ENCODE data around the gene TRAPPC4. TPM values are rescaled to one million over a fixed set of nuclear protein-coding genes. Genes with fewer than 3 reads are reported as not detected.

The TRAPPC4 gene
- total and polyA plus RNA-seq, 7 experiments from 2014 or later = 70.7 to 123 (median 80.3) TPM

GRCh38 chr11:119006656-119007055 is 11.9 kb upstream of the TRAPPC4 start:
- H3K36me3 ChIP-seq (ENCODE audit: control insufficient read depth in 2 of 3, insufficient read depth in 3 of 3, low read length in 3 of 3) = peaks cover 11 to 68% (median 14%) of the 10 kb centered on the region in 3 experiments

GRCh38 chr11:119011476-119012053 is 7.0 kb upstream of the TRAPPC4 start:
- no peaks in the 10 kb centered on the region for H3K27me3 ChIP-seq (ENCODE audit: control insufficient read depth in 2 of 2, insufficient read depth in 2 of 2, low read length in 2 of 2)
- peaks cover 26 to 84% (median 27%) of the 10 kb centered on the region in 3 experiments for H3K36me3 ChIP-seq (ENCODE audit: control insufficient read depth in 2 of 3, insufficient read depth in 3 of 3, low read length in 3 of 3)
- no peaks in the 10 kb centered on the region for H3K9me3 ChIP-seq (ENCODE audit: control insufficient read depth in 2 of 3, low read length in 3 of 3)
- H3K27me3 Mint-ChIP-seq = no peaks in the 10 kb centered on the region
- CTCF ChIA-PET = interaction anchor here (0.9 kb wide), 1 partner anchor 12 kb away, joined by 4 read pairs; no protein-coding TSS in a partner anchor
- H3K4me1 ChIP-seq (ENCODE audit: control insufficient read depth in 2 of 2, insufficient read depth in 2 of 2, low read length in 2 of 2) = peaks cover 6 to 10% of the 10 kb centered on the region in 2 donors
- no peak overlapping the region for H3K4me3 ChIP-seq (ENCODE audit: low read length)
- POLR2A ChIA-PET = interaction anchor here (0.5 to 2.1 kb wide), 4 partner anchors 15 to 166 kb away, joined by 3 to 6 read pairs (median 5); partner anchors contain the start of gene SLC37A4
- H3K27ac Mint-ChIP-seq = peak overlapping the region in 1 of 9 donors; percentile 17
- H3K36me3 Mint-ChIP-seq = peaks cover 14 to 60% (median 35%) of the 10 kb centered on the region in 5 donors
- H3K4me1 Mint-ChIP-seq = peaks cover 3 to 33% (median 17%) of the 10 kb centered on the region in 7 donors
- no peaks in the 10 kb centered on the region for H3K9me3 Mint-ChIP-seq
- no peak for ATAC-seq
- no peak overlapping the region for H3K27ac ChIP-seq (ENCODE audit: low read depth, low read length)
- no peak overlapping the region for H3K4me3 Mint-ChIP-seq
- DNase-seq = no peak
- intact Hi-C loops (cut with micrococcal nuclease) = no loop called here

More at GRCh38 chr11:119006656-119007055, 11.9 kb upstream of the TRAPPC4 start:
- Mint-ChIP-seq H3K27ac (no peak overlapping the region), H3K4me1 (peaks cover 0 to 8% (median 3%) of the 10 kb centered on the region in 7 donors), H3K36me3 (peaks cover 8 to 36% (median 9%) of the 10 kb centered on the region in 5 donors), H3K4me3 (no peak overlapping the region), H3K27me3 (no peaks in the 10 kb centered on the region), H3K9me3 (no peaks in the 10 kb centered on the region)
- ChIA-PET CTCF (no interaction called here), POLR2A (no interaction called here)
- Histone ChIP-seq H3K27ac (ENCODE audit: low read depth, low read length) (no peak overlapping the region), H3K4me1 (ENCODE audit: control insufficient read depth in 2 of 2, insufficient read depth in 2 of 2, low read length in 2 of 2) (no peaks in the 10 kb centered on the region), H3K27me3 (ENCODE audit: control insufficient read depth in 2 of 2, insufficient read depth in 2 of 2, low read length in 2 of 2) (no peaks in the 10 kb centered on the region), H3K4me3 (ENCODE audit: low read length) (no peak overlapping the region), H3K9me3 (ENCODE audit: control insufficient read depth in 2 of 3, low read length in 3 of 3) (no peaks in the 10 kb centered on the region)
- no peak for ATAC-seq
- no peak for DNase-seq
- intact Hi-C loops (cut with micrococcal nuclease) = no loop called here

- intact Hi-C loops (cut with micrococcal nuclease) = no loop called here
- Histone ChIP-seq H3K4me1 (ENCODE audit: control insufficient read depth in 2 of 2, insufficient read depth in 2 of 2, low read length in 2 of 2) (peaks cover 17 to 18% of the 10 kb centered on the region in 2 donors), H3K27ac (ENCODE audit: low read depth, low read length) (no peak overlapping the region), H3K4me3 (ENCODE audit: low read length) (no peak overlapping the region), H3K9me3 (ENCODE audit: control insufficient read depth in 2 of 3, low read length in 3 of 3) (no peaks in the 10 kb centered on the region), H3K27me3 (ENCODE audit: control insufficient read depth in 2 of 2, insufficient read depth in 2 of 2, low read length in 2 of 2) (no peaks in the 10 kb centered on the region), H3K36me3 (ENCODE audit: control insufficient read depth in 2 of 3, insufficient read depth in 3 of 3, low read length in 3 of 3) (peaks cover 27 to 75% (median 27%) of the 10 kb centered on the region in 3 experiments)
- H3K27ac Mint-ChIP-seq = peak overlapping the region in 8 of 9 donors; percentile 0 to 53 (median 18)
- ATAC-seq (no peak), DNase-seq (no peak)
- H3K4me3 Mint-ChIP-seq = no peak overlapping the region
- POLR2A ChIA-PET = interaction anchor here (0.6 to 0.8 kb wide), 2 partner anchors 83 to 345 kb away, joined by 3 read pairs; a partner anchor contains a TSS
- CTCF ChIA-PET = no interaction called here
- peaks cover 6 to 40% (median 26%) of the 10 kb centered on the region in 7 donors for H3K4me1 Mint-ChIP-seq
- H3K27me3 Mint-ChIP-seq = no peaks in the 10 kb centered on the region
- H3K36me3 Mint-ChIP-seq = peaks cover 12 to 55% (median 36%) of the 10 kb centered on the region in 5 donors
- H3K9me3 Mint-ChIP-seq = no peaks in the 10 kb centered on the region
These were observed 5.9 kb upstream of the TRAPPC4 start for GRCh38 chr11:119012629-119013170.

GRCh38 chr11:119014209-119014924 is 4.2 kb upstream of the TRAPPC4 start:
- Mint-ChIP-seq H3K27ac (peak overlapping the region in 6 of 9 donors; percentile 14 to 100 (median 50)), H3K9me3 (peaks cover 0 to 2% (median 0%) of the 10 kb centered on the region in 11 donors), H3K4me3 (no peak overlapping the region), H3K27me3 (no peaks in the 10 kb centered on the region), H3K36me3 (peaks cover 10 to 47% (median 40%) of the 10 kb centered on the region in 5 donors), H3K4me1 (peaks cover 7 to 55% (median 33%) of the 10 kb centered on the region in 7 donors)
- DNase-seq = no peak
- no peak overlapping the region for H3K27ac ChIP-seq (ENCODE audit: low read depth, low read length)
- CTCF ChIA-PET = interaction anchor here (1.8 kb wide), 1 partner anchor 15 kb away, joined by 7 read pairs; no protein-coding TSS in a partner anchor
- peaks cover 17 to 18% of the 10 kb centered on the region in 2 donors for H3K4me1 ChIP-seq (ENCODE audit: control insufficient read depth in 2 of 2, insufficient read depth in 2 of 2, low read length in 2 of 2)
- no peak for ATAC-seq
- POLR2A ChIA-PET = interaction anchor here (0.6 to 2.4 kb wide), 4 partner anchors 16 to 223 kb away, joined by 3 to 22 read pairs (median 4); partner anchors contain the start of genes CENATAC and DDX6
- no peaks in the 10 kb centered on the region for H3K27me3 ChIP-seq (ENCODE audit: control insufficient read depth in 2 of 2, insufficient read depth in 2 of 2, low read length in 2 of 2)
- intact Hi-C loops (cut with micrococcal nuclease) = no loop called here
- no peak overlapping the region for H3K4me3 ChIP-seq (ENCODE audit: low read length)
- H3K36me3 ChIP-seq (ENCODE audit: control insufficient read depth in 2 of 3, insufficient read depth in 3 of 3, low read length in 3 of 3) = peaks cover 27 to 76% (median 27%) of the 10 kb centered on the region in 3 experiments
- H3K9me3 ChIP-seq (ENCODE audit: control insufficient read depth in 2 of 3, low read length in 3 of 3) = peaks cover 0 to 3% (median 0%) of the 10 kb centered on the region in 3 experiments

- peak overlapping the region in 7 of 10 donors; percentile 14 to 77 (median 26) for H3K4me3 Mint-ChIP-seq
These were observed 3.4 kb upstream of the TRAPPC4 start for GRCh38 chr11:119015054-119015611.

More at GRCh38 chr11:119015054-119015611, 3.4 kb upstream of the TRAPPC4 start:
- Mint-ChIP-seq H3K4me1 (peaks cover 14 to 61% (median 41%) of the 10 kb centered on the region in 7 donors), H3K36me3 (peaks cover 10 to 50% (median 40%) of the 10 kb centered on the region in 5 donors), H3K27ac (peak overlapping the region in 6 of 9 donors; percentile 12 to 100 (median 70)), H3K27me3 (no peaks in the 10 kb centered on the region), H3K9me3 (peaks cover 0 to 2% (median 0%) of the 10 kb centered on the region in 11 donors)
- Histone ChIP-seq H3K4me1 (ENCODE audit: control insufficient read depth in 2 of 2, insufficient read depth in 2 of 2, low read length in 2 of 2) (peaks cover 22 to 25% of the 10 kb centered on the region in 2 donors), H3K27ac (ENCODE audit: low read depth, low read length) (peak overlapping the region; percentile 2), H3K9me3 (ENCODE audit: control insufficient read depth in 2 of 3, low read length in 3 of 3) (peaks cover 0 to 3% (median 0%) of the 10 kb centered on the region in 3 experiments), H3K27me3 (ENCODE audit: control insufficient read depth in 2 of 2, insufficient read depth in 2 of 2, low read length in 2 of 2) (no peaks in the 10 kb centered on the region), H3K36me3 (ENCODE audit: control insufficient read depth in 2 of 3, insufficient read depth in 3 of 3, low read length in 3 of 3) (peaks cover 21 to 68% (median 24%) of the 10 kb centered on the region in 3 experiments), H3K4me3 (ENCODE audit: low read length) (no peak overlapping the region)
- POLR2A ChIA-PET = interaction anchor here (0.8 to 2.4 kb wide), 7 partner anchors 12 to 101 kb away, joined by 3 to 22 read pairs (median 7); partner anchors contain the start of genes CENATAC, HMBS and VPS11
- intact Hi-C loops (cut with micrococcal nuclease) = loop anchor here (5.0 kb wide), 3 partner anchors 152 to 443 kb away; partner anchors contain the start of genes ARCN1 (in 1 of the 2) and NLRX1 (in 1 of the 2)
- ATAC-seq (no peak), DNase-seq (no peak)
- CTCF ChIA-PET = interaction anchor here (0.6 to 1.8 kb wide), 2 partner anchors 16 to 268 kb away, joined by 3 to 7 read pairs; no protein-coding TSS in a partner anchor

All from naive thymus-derived CD4-positive, alpha-beta T cell (primary cell).